H1 (cell line): ENCODE results near the gene PTH1R. TPM values are rescaled to one million over a fixed set of nuclear protein-coding genes. Genes with fewer than 3 reads are reported as not detected.

Experiments
- ATF2 ChIP-seq: IDR thresholded peaks from 2 replicates; pipeline ENCODE4 v1.6.1; 2012; ENCODE audit warnings: low read length, inconsistent platforms
- CEBPB ChIP-seq: IDR thresholded peaks from 2 replicates; pipeline ENCODE4 v1.6.1; 2012; ENCODE audit warnings: low read depth, low read length
- polyA plus RNA-seq, 7 experiments: library from polyadenylated mRNA; depleted of rRNA in 3 of 7; stranded (reverse) in 5 of 7; unstranded in 2 of 7; fragments of >200 nt in 5 of 7; fragments of 200-250 nt in 2 of 7; gene quantifications; 1 replicate in 5 of 7; 2 replicates in 1 of 7; 4 replicates in 1 of 7; pipeline versions ENCODE4 v1.2.1 to v1.2.3, GENCODE V29; 2011 to 2013; ENCODE audit warnings: missing spikeins in 2 of 7, mixed read lengths in 2 of 7
- total RNA-seq: library from RNA; stranded (reverse); fragmentation: NEBNext Ultra II Directional; extraction: Animal tissue kit (Norgen Biotek cat#: 25700); gene quantifications from 2 replicates; pipeline ENCODE4 v1.2.1, GENCODE V29; 2021

The PTH1R gene
- total and polyA plus RNA-seq, 2 of the 8 experiments (the other 6 are each of a cell fraction or from before 2014, with no cell fraction given), result 0.57 to 1.5 TPM

DNA sequence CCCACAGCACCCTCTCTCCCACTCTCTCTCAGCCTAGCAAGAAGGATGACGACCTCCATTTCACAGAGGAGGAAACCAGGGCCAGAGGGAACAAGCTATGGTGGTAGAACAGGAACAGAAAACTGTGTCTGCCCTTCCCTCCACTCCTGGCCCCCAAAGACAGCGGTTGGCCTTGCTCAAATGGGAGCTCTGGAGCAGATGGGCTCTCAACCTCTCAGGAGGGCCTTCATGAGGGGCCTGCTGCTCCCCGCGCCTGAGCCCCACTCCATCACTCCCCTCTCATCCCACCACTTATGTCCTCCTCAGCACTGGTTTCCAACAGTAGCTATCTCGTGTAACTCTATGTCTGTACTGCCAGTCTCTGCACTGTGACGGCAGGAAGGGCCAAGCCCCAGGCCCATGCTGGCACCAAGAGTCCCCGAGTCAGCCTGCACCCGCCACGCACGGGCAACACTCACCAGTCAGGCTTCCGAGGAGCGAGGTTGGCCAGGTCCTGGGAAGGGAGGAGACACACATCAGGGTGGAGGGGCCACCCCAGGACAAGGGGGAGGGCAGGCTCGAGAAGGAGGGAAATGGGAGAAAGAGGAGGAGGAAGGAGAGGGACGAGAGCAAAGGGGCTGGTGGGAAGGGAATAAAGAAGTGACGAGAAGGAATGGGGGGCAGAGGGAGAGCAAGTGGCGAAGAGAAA lies 45.5 kb downstream of the PTH1R start (continued):
- TF ChIP-seq ATF2, result no peak
- TF ChIP-seq CEBPB, result no peak
